Aorta (tissue), 5 donors: ENCODE measurements around the gene OMA1. TPM values are rescaled to one million over a fixed set of nuclear protein-coding genes. Genes with fewer than 3 reads are reported as not detected.

ENCODE experiments used
- ATAC-seq: fragments of 200-7000 bp; cut with Tn5 transposase; one replicate; pipeline ENCODE4 v1.9.1; 2022; ENCODE audit warnings: moderate library complexity; ENCODE audit not compliant: low FRiP score
- DNase-seq, 2 donors: peaks; one replicate each; pipeline ENCODE4 v3.0.0-alpha.2; 2020
- H3K27ac ChIP-seq, 2 donors: one replicate each; pipeline ENCODE4 v1.5.1; 2013; ENCODE audit warnings: low read length in 2 of 2, mild to moderate bottlenecking in 2 of 2, moderate library complexity in 2 of 2, control low read depth in 1 of 2, inconsistent platforms in 1 of 2, low read depth in 1 of 2
- H3K27me3 ChIP-seq, 2 donors: one replicate each; pipeline ENCODE4 v1.6.1; 2013; ENCODE audit warnings: control low read depth in 1 of 2, low read length in 1 of 2, mild to moderate bottlenecking in 1 of 2, moderate library complexity in 1 of 2; ENCODE audit not compliant: insufficient read depth in 2 of 2, control insufficient read depth in 1 of 2
- H3K36me3 ChIP-seq, 2 donors: one replicate each; pipeline ENCODE4 v1.6.1; 2013; ENCODE audit warnings: control low read depth in 1 of 2, low read length in 1 of 2, mild to moderate bottlenecking in 1 of 2; ENCODE audit not compliant: insufficient read depth in 2 of 2, control insufficient read depth in 1 of 2
- H3K4me1 ChIP-seq, 2 donors: one replicate each; pipeline ENCODE4 v1.6.1; 2013; ENCODE audit warnings: low read length in 2 of 2, control low read depth in 1 of 2, mild to moderate bottlenecking in 1 of 2, moderate library complexity in 1 of 2; ENCODE audit not compliant: insufficient read depth in 2 of 2, control insufficient read depth in 1 of 2
- H3K4me3 ChIP-seq, 2 donors: one replicate each; pipeline ENCODE4 v1.5.1; 2013; ENCODE audit warnings: low read length in 2 of 2, control low read depth in 1 of 2, mild to moderate bottlenecking in 1 of 2
- H3K9me3 ChIP-seq: one replicate; pipeline ENCODE4 v1.6.1; 2013; ENCODE audit warnings: mild to moderate bottlenecking, low read length; ENCODE audit not compliant: control insufficient read depth
- WGBS, 2 donors: extraction: QIAGEN DNeasy Blood & Tissue Kit; methylation state at CpG; one replicate each; pipeline ENCODE4 v1.1.7; 2013; 5-methylcytosine and 5-hydroxymethylcytosine counted together
- intact Hi-C, 2 donors: fragments of 100-400 bp; cut with DNase I; formaldehyde crosslinking; loops; one replicate each; pipeline versions ENCODE4 v1.14.2 to v1.15.0; 2022
- polyA plus RNA-seq, 2 donors: library from polyadenylated mRNA; stranded (reverse); fragments of 200-250 nt; gene quantifications; one replicate each; pipeline ENCODE4 v1.2.3, GENCODE V29; 2013
- total RNA-seq, 2 donors: library from RNA; stranded (reverse); fragmentation: NEBNext Ultra II Directional; extraction: Animal tissue kit (Norgen Biotek cat#: 25700); gene quantifications; one replicate each; pipeline ENCODE4 v1.2.1, GENCODE V29; 2021
- donor health status: healthy with polysubstance abuse.
- donor health status: Bipolar disorder and iron deficiency.
- donor health status: DM: no; HTN: no; CAD: no.
- donor health status: DM: no; HTN: no; CAD: no.
- donor health status: DM: yes; HTN: yes; CAD: no.

OMA1 gene
- total and polyA plus RNA-seq, 4 donors = 2.5 to 22.0 (median 10.6) TPM

- no peak for ATAC-seq
- H3K9me3 ChIP-seq = no peaks in the 10 kb centered on the region
- WGBS, 2 donors = 77 to 82% methylated on average over 14 of the region's 14 CpGs
Measured at GRCh38 chr1:58451560-58452191, 94.8 kb downstream of the OMA1 start.

GRCh38 chr1:58447886-58448285 is 98.6 kb downstream of the OMA1 start:
- Histone ChIP-seq H3K4me1 (no peaks in the 10 kb centered on the region), H3K27me3 (no peaks in the 10 kb centered on the region), H3K27ac (no peak overlapping the region), H3K4me3 (no peak overlapping the region), H3K9me3 (peaks cover 1% of the 10 kb centered on the region), H3K36me3 (no peaks in the 10 kb centered on the region)
- DNase-seq (no peak), ATAC-seq (no peak)
- intact Hi-C loops = no loop called here
- 26 to 27% methylated on average over 2 of the region's 2 CpGs for WGBS, 2 donors

More at GRCh38 chr1:58451560-58452191, 94.8 kb downstream of the OMA1 start:
- H3K27me3 ChIP-seq = no peaks in the 10 kb centered on the region
- no peak overlapping the region for H3K27ac ChIP-seq
- intact Hi-C loops = no loop called here
- no peak for DNase-seq
- H3K4me1 ChIP-seq = no peaks in the 10 kb centered on the region
- H3K36me3 ChIP-seq = no peaks in the 10 kb centered on the region
- H3K4me3 ChIP-seq = no peak overlapping the region

GRCh38 chr1:58447042-58447441 is 99.5 kb downstream of the OMA1 start:
- Histone ChIP-seq H3K27me3 (no peaks in the 10 kb centered on the region), H3K4me3 (no peak overlapping the region), H3K27ac (no peak overlapping the region), H3K36me3 (no peaks in the 10 kb centered on the region), H3K9me3 (peaks cover 1% of the 10 kb centered on the region), H3K4me1 (no peaks in the 10 kb centered on the region)
- no peak for ATAC-seq
- intact Hi-C loops = no loop called here
- no peak for DNase-seq
- 40 to 64% methylated on average over 3 of the region's 3 CpGs for WGBS, 2 donors

- no peak overlapping the region for H3K27ac ChIP-seq
- intact Hi-C loops = no loop called here
- ATAC-seq = no peak
Measured at GRCh38 chr1:58446368-58446767, 100.2 kb downstream of the OMA1 start.

GRCh38 chr1:58443986-58444868 is 102.3 kb downstream of the OMA1 start:
- Histone ChIP-seq H3K9me3 (peaks cover 1% of the 10 kb centered on the region), H3K4me3 (no peak overlapping the region), H3K4me1 (no peaks in the 10 kb centered on the region), H3K27ac (no peak overlapping the region), H3K36me3 (no peaks in the 10 kb centered on the region), H3K27me3 (no peaks in the 10 kb centered on the region)
- DNase-seq (no peak), ATAC-seq (no peak)
- 55 to 69% methylated on average over 4 of the region's 4 CpGs for WGBS, 2 donors
- intact Hi-C loops = no loop called here

More at GRCh38 chr1:58446368-58446767, 100.2 kb downstream of the OMA1 start:
- no peak for DNase-seq
- peaks cover 1% of the 10 kb centered on the region for H3K9me3 ChIP-seq
- H3K4me3 ChIP-seq = no peak overlapping the region
- H3K4me1 ChIP-seq = no peaks in the 10 kb centered on the region
- H3K27me3 ChIP-seq = no peaks in the 10 kb centered on the region
- H3K36me3 ChIP-seq = no peaks in the 10 kb centered on the region

- Histone ChIP-seq H3K27ac (no peak overlapping the region), H3K27me3 (no peaks in the 10 kb centered on the region), H3K4me3 (no peak overlapping the region), H3K9me3 (peaks cover 1% of the 10 kb centered on the region), H3K36me3 (no peaks in the 10 kb centered on the region), H3K4me1 (no peaks in the 10 kb centered on the region)
- ATAC-seq (no peak), DNase-seq (no peak)
- WGBS, 2 donors = 80 to 93% methylated on average over 6 of the region's 6 CpGs
- intact Hi-C loops = no loop called here
Measured at GRCh38 chr1:58442114-58442513, 104.4 kb downstream of the OMA1 start.

- H3K4me1 ChIP-seq = no peaks in the 10 kb centered on the region
- H3K36me3 ChIP-seq = no peaks in the 10 kb centered on the region
- no peak for DNase-seq
- intact Hi-C loops = no loop called here
- 70 to 79% methylated on average over 10 of the region's 10 CpGs for WGBS, 2 donors
- no peaks in the 10 kb centered on the region for H3K27me3 ChIP-seq
- no peak overlapping the region for H3K27ac ChIP-seq
- H3K9me3 ChIP-seq = peaks cover 1% of the 10 kb centered on the region
- ATAC-seq = no peak
- H3K4me3 ChIP-seq = no peak overlapping the region
Measured at GRCh38 chr1:58441699-58442098, 104.8 kb downstream of the OMA1 start.

GRCh38 chr1:58440696-58441095 is 105.8 kb downstream of the OMA1 start:
- H3K4me3 ChIP-seq = no peak overlapping the region
- H3K27me3 ChIP-seq = no peaks in the 10 kb centered on the region
- H3K4me1 ChIP-seq = no peaks in the 10 kb centered on the region
- H3K27ac ChIP-seq = no peak overlapping the region
- H3K9me3 ChIP-seq = peaks cover 1% of the 10 kb centered on the region
- DNase-seq = no peak
- no peak for ATAC-seq
- H3K36me3 ChIP-seq = no peaks in the 10 kb centered on the region
- 69 to 85% methylated on average over 5 of the region's 5 CpGs for WGBS, 2 donors
- intact Hi-C loops = no loop called here

GRCh38 chr1:58439946-58440345 is 106.6 kb downstream of the OMA1 start:
- ATAC-seq = no peak
- Histone ChIP-seq H3K9me3 (peaks cover 1% of the 10 kb centered on the region), H3K36me3 (no peaks in the 10 kb centered on the region), H3K4me1 (no peaks in the 10 kb centered on the region), H3K4me3 (no peak overlapping the region), H3K27me3 (no peaks in the 10 kb centered on the region), H3K27ac (no peak overlapping the region)
- WGBS, 2 donors = 78 to 87% methylated on average over 4 of the region's 4 CpGs
- DNase-seq = no peak
- intact Hi-C loops = no loop called here
